IPS-18c (cell line): Measurements from ENCODE around the gene PGAM4.
"Not testable (repeated sequence)": the region's sequence is repeated elsewhere in the genome, so short reads cannot be mapped to it uniquely, and the experiment has no call there.

Source experiments
- H3K4me3 ChIP-seq: 2 replicates; pipeline ENCODE4 v1.7.0; 2013; ENCODE audit warnings: low read depth, mild to moderate bottlenecking, low read length, moderate library complexity; ENCODE audit not compliant: insufficient read depth
- H3K9me3 ChIP-seq: one replicate; pipeline ENCODE4 v1.6.1; 2013; ENCODE audit warnings: mild to moderate bottlenecking, low read length, moderate library complexity; ENCODE audit not compliant: control insufficient read depth, insufficient read depth

PGAM4 gene

GRCh38 chrX:77969538-77969937, at the start of gene PGAM4:
TSS of gene PGAM4 (minus strand) at chrX:77969638. CDS start at chrX:77969638, 0 bp downstream.
- Histone ChIP-seq H3K9me3 (peaks cover 3% of the 10 kb centered on the region), H3K4me3 (no peak within 1 kb of the TSS)

DNA sequence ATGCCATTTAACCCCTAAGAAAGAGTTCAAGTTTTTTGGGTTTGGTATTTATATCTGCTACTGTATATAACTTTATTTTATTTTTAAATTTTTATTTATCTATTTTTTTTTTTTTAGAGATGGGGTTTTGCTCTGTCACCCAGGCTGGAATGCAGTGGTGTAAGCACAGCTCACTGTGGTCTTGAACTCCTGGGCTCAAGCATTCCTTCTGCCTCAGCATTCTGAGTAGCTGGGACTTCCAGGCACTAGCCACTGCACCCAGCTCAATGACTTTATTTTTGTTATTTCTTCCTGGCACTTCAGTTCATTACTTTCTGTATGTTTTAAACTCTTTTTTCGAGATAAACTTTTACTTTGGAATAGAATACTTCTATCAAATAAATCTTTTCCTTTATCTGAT, 42.4 kb upstream of the PGAM4 start:
- H3K4me3 ChIP-seq: no peak overlapping the region

DNA sequence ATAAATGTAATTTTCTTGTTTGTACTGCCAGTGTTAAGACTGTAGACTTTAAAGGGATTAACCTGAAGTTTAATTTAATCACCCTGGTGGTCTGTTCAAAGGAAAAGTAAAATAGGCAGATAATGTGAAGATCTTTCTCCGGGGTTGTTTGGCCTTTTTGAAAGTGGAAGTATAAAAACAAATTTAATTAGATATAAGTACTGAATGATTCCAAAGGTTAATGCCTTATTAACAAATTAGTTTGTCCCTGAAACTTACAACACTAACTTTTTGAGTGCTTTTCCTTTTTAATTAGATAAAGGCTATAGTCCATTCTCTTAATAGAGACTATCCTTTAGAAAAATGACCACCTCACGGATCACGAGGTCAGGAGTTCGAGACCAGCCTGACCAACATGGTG, 10.4 kb upstream of the PGAM4 start:
- Histone ChIP-seq H3K4me3 (no peak overlapping the region), H3K9me3 (peaks cover 2% of the 10 kb centered on the region)

More for the DNA sequence above, 42.4 kb upstream of the PGAM4 start:
- no peaks in the 10 kb centered on the region for H3K9me3 ChIP-seq

DNA sequence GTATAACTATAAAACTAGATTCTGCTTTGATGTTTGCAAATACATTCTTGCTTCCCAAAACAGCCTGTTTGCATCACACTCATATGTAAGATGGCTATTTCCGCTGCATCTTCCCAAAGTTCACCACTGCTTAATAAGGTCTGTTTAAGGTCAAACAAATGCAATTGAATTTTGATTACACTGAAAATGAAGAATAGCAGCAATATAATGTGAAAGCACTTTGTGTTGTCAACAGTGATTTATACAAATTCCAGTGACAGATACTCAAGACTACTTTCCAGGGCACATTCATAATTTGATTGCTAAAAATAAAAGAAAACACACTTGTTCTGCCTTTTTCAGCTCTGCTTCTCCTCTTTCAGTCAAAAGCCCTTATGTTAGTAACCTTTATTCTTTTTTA, 8.1 kb upstream of the PGAM4 start:
- H3K9me3 ChIP-seq: peaks cover 5% of the 10 kb centered on the region

GRCh38 chrX:77977095-77977494, 7.7 kb upstream of the PGAM4 start:
- Histone ChIP-seq H3K4me3 (no peak overlapping the region), H3K9me3 (peaks cover 5% of the 10 kb centered on the region)

More for the DNA sequence above, 8.1 kb upstream of the PGAM4 start:
- H3K4me3 ChIP-seq: no peak overlapping the region

DNA sequence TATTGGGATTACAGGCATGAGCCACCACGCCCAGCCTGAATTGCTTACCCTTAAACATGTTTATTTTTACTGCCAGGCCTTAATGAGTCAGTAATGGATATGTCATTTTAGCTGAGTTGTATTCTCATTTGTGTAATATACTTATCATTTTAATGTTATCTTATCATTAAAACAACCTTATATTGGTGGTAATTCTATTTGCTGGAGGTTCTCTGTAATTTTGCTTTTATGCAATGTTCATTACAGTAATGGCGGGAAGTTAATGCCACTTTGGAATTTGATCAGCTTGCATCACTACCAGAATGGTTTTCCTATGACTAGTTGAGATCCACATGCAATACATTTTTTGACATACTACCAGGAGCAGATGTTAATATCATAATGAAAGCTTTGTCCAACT, 6.3 kb upstream of the PGAM4 start:
- Histone ChIP-seq H3K9me3 (peaks cover 5% of the 10 kb centered on the region), H3K4me3 (no peak overlapping the region)

- Histone ChIP-seq H3K4me3 (no peak overlapping the region), H3K9me3 (no peaks in the 10 kb centered on the region)
These were observed 1.8 kb downstream of the PGAM4 start for GRCh38 chrX:77967631-77968030.

- H3K9me3 ChIP-seq: no peaks in the 10 kb centered on the region
- H3K4me3 ChIP-seq: no peak overlapping the region
These were observed 3.1 kb downstream of the PGAM4 start for GRCh38 chrX:77966361-77966760.

DNA sequence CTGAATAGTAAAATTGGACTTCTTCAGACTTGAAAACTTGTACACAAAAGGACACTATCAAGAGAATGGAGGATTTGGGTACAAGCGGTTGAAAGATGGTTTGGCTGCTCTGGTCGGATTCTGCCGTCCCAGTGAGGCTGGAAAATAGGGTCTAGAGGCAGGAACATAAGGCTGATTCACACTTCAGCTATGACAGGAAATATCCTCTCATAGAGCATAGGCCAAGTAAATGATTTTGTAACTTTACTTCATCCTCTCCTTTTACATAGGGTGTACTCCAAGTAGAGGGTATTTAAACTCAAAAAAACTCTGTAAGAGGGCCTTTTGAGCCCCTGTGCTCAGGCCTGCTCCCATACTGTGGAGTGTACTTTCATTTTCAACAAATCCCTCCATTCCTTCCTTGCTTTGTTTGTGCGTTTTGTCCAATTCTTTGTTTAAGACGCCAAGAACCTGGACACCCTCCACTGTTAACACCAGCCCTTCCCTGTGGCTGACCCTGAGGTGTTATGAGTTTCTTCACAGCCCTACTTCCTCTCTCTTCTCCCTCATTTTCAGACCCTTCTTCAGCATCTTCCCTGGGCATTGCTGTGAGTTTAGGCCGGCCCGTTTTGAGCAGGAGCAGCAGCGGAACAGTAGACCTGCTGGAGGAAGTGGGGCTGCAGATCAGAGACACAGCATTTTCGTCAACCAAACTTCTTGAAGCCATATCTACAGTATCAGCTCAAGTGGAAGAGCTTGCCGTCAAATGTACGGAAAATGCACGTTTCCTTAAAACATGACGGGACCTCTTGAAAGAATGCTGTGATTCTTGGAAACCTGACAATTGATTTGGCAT, 7.2 kb downstream of the PGAM4 start:
- no peak overlapping the region for H3K4me3 ChIP-seq
- no peaks in the 10 kb centered on the region for H3K9me3 ChIP-seq

GRCh38 chrX:77961063-77961462, 8.4 kb downstream of the PGAM4 start:
- no peak overlapping the region for H3K4me3 ChIP-seq
- H3K9me3 ChIP-seq: no peaks in the 10 kb centered on the region

DNA sequence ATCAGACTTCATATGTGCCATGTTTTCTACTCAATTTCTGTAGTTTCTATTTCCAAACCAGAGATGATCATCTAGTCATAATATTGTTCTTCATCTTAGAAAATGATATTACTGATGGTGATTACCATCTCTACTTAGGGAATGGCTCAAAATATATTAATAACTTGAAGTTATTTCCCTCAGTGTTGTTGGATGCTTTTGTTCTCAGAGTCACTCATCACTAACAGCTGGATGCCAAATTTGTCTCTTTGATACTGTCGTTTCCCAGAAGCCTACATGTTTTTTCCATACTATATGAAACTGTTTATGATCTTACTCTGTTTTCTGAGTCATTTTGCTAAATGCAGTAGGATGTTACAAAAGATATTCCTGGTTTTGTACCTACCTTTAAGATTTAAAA, 8.9 kb downstream of the PGAM4 start:
- H3K9me3 ChIP-seq: no peaks in the 10 kb centered on the region
- no peak overlapping the region for H3K4me3 ChIP-seq

DNA sequence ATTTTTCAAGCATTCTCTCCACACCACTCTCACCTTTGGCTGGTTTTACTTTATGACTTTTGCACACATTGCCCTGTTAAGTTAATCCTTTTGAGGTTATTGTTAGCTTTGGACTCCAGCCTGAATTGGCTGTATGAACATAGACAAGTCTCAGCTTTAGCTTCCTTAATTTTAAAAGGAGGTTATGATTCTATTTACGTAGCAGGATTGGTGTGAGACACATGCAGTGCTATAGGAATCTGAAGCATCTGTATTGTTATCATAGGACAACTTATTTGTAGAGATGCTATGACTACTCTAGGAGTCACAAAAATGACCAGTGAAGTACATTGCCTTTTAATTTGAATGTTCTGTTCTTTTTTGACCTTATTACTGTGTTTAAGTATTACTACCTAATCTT, 15.7 kb downstream of the PGAM4 start:
- no peaks in the 10 kb centered on the region for H3K9me3 ChIP-seq
- no peak overlapping the region for H3K4me3 ChIP-seq

- Histone ChIP-seq H3K4me3 (no peak overlapping the region), H3K9me3 (peaks cover 3% of the 10 kb centered on the region)
These were observed 16.1 kb downstream of the PGAM4 start for GRCh38 chrX:77953302-77953701.

GRCh38 chrX:77952173-77952572, 17.3 kb downstream of the PGAM4 start:
- peaks cover 3% of the 10 kb centered on the region for H3K9me3 ChIP-seq

GRCh38 chrX:77949840-77950239, 19.6 kb downstream of the PGAM4 start:
- H3K4me3 ChIP-seq: no peak overlapping the region
- H3K9me3 ChIP-seq: peaks cover 3% of the 10 kb centered on the region

More at GRCh38 chrX:77952173-77952572, 17.3 kb downstream of the PGAM4 start:
- H3K4me3 ChIP-seq: no peak overlapping the region

GRCh38 chrX:77946571-77946970, 22.9 kb downstream of the PGAM4 start:
- Histone ChIP-seq H3K9me3 (peaks cover 3% of the 10 kb centered on the region), H3K4me3 (no peak overlapping the region)

GRCh38 chrX:77945910-77946545, 23.4 kb downstream of the PGAM4 start:
- Histone ChIP-seq H3K9me3 (peaks cover 3% of the 10 kb centered on the region), H3K4me3 (no peak overlapping the region)

DNA sequence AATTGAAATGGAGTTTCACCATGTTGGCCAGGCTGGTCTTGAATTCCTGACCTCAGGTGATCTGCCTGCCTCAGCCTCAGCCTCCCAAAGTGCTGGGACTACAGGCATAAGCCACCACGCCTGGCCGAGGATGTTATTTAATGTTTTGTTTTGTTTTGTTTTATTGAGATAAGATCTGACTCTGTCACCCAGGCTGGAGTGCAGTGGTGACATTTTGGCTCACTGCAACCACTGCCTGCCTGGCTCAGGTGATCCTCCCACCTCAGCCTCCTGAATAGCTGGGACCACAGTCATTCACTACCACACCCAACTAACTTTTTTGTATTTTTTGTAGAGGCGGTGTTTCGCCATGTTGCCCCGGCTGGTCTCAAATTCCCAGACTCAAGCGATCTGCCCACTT, 24.4 kb downstream of the PGAM4 start:
- H3K4me3 ChIP-seq, H3K9me3 ChIP-seq: not testable (repeated sequence)
